ENCODE data around the gene ACE. TPM values are rescaled to one million over a fixed set of nuclear protein-coding genes. Genes with fewer than 3 reads are reported as not detected.

Gene ACE
- polyA plus RNA-seq, 1 experiment, result 3.1 TPM

- no peak for DNase-seq (ENCODE audit: low read depth)
- H3K4me3 ChIP-seq (ENCODE audit: low read depth, low read length), result no peak overlapping the region
- no peaks in the 10 kb centered on the region for H3K36me3 ChIP-seq (ENCODE audit: control insufficient read depth, insufficient read depth, low read length)
- ChIA-PET CTCF (no interaction called here), POLR2A (no interaction called here)
- TF ChIP-seq CTCF (IDR thresholded peaks at IDR 0.05; ENCODE audit: insufficient read depth, low read depth, low read length), result no peak
- no peaks in the 10 kb centered on the region; the same call in none of the 2 replicates for H3K27me3 ChIP-seq (ENCODE audit: control insufficient read depth, insufficient read depth, low read length)
Observed at GRCh38 chr17:63474586-63475460, 2.0 kb upstream of the ACE start.

GRCh38 chr17:63475491-63476412 is 1.1 kb upstream of the ACE start:
- CTCF ChIA-PET, result interaction anchor here (1.0 kb wide), 1 partner anchor 15 kb away, joined by 3 read pairs; no protein-coding TSS in a partner anchor
- POLR2A ChIA-PET, result no interaction called here
- H3K27me3 ChIP-seq (ENCODE audit: control insufficient read depth, insufficient read depth, low read length), result no peaks in the 10 kb centered on the region; the same call in none of the 2 replicates
- no peak overlapping the region; the same call in 1 of the 2 replicates for H3K4me3 ChIP-seq (ENCODE audit: low read depth, low read length)
- no peak for DNase-seq (ENCODE audit: low read depth)
- TF ChIP-seq CTCF (IDR thresholded peaks at IDR 0.05; ENCODE audit: insufficient read depth, low read depth, low read length), result no peak
- no peaks in the 10 kb centered on the region for H3K36me3 ChIP-seq (ENCODE audit: control insufficient read depth, insufficient read depth, low read length)

- DNase-seq (ENCODE audit: low read depth), result no peak
- Histone ChIP-seq H3K4me3 (ENCODE audit: low read depth, low read length) (peak overlapping the region; percentile 42), H3K36me3 (ENCODE audit: control insufficient read depth, insufficient read depth, low read length) (no peaks in the 10 kb centered on the region), H3K27me3 (ENCODE audit: control insufficient read depth, insufficient read depth, low read length) (no peaks in the 10 kb centered on the region; the same call in none of the 2 replicates)
- no peak for TF ChIP-seq CTCF (IDR thresholded peaks at IDR 0.05; ENCODE audit: insufficient read depth, low read depth, low read length)
- CTCF ChIA-PET, result interaction anchor here (0.8 to 1.0 kb wide), 2 partner anchors 10 to 15 kb away, joined by 3 read pairs; no protein-coding TSS in a partner anchor
- POLR2A ChIA-PET, result no interaction called here
Observed at GRCh38 chr17:63476459-63476853, 405 bp upstream of the ACE start.

GRCh38 chr17:63477480-63478440 is 899 bp downstream of the ACE start:
- POLR2A ChIA-PET, result no interaction called here
- Histone ChIP-seq H3K4me3 (ENCODE audit: low read depth, low read length) (peak overlapping the region; percentile 42), H3K36me3 (ENCODE audit: control insufficient read depth, insufficient read depth, low read length) (no peaks in the 10 kb centered on the region), H3K27me3 (ENCODE audit: control insufficient read depth, insufficient read depth, low read length) (no peaks in the 10 kb centered on the region; the same call in none of the 2 replicates)
- TF ChIP-seq CTCF (IDR thresholded peaks at IDR 0.05; ENCODE audit: insufficient read depth, low read depth, low read length), result no peak
- CTCF ChIA-PET, result interaction anchor here (0.5 to 7.2 kb wide), 20 partner anchors 9 to 840 kb away, joined by 3 to 135 read pairs (median 6); partner anchors contain the start of gene CYB561
- no peak for DNase-seq (ENCODE audit: low read depth)

All from BJ (cell line).